GM19240 (cell line): ENCODE data around the gene CDK15.
"Not testable (repeated sequence)": the region's sequence is repeated elsewhere in the genome, so short reads cannot be mapped to it uniquely, and the experiment has no call there.

Source experiments
- DNase-seq: peaks from one replicate; pipeline ENCODE4 v3.0.0; 2011; ENCODE audit warnings: low spot score; ENCODE audit not compliant: insufficient read length

The CDK15 gene

GRCh38 chr2:201806442-201807170, at the start of gene CDK15:
CDK15 (plus strand) TSS chr2:201806537; CDS start chr2:201806665, 128 bp downstream.
- no peak for DNase-seq

GRCh38 chr2:201758234-201758633, 48.1 kb upstream of the CDK15 start:
- no peak for DNase-seq

DNA sequence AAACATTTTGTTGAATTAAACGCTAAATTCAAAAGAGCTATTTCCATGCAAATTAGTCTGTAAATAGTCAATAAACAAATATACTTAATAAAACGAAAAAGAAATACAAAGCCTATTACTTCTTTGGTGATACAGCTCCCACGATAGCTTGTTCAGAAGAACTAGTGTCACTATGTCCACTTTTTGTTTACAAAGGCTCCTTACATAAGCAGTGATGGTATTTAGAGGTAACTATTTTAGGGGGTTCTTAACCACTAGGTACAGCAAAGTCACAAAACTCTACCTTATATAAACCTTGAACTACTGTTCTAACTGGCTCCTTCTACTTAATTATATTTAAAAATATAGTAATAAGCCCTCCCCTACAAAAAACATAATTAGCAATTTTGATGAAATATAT, 47.5 kb upstream of the CDK15 start:
- DNase-seq: no peak

- DNase-seq: no peak
These were observed 46.8 kb upstream of the CDK15 start for GRCh38 chr2:201759567-201759966.

- DNase-seq: no peak
These were observed 45.2 kb upstream of the CDK15 start for GRCh38 chr2:201761101-201761500.

GRCh38 chr2:201764469-201764868, 41.9 kb upstream of the CDK15 start:
- not testable (repeated sequence) for DNase-seq

DNA sequence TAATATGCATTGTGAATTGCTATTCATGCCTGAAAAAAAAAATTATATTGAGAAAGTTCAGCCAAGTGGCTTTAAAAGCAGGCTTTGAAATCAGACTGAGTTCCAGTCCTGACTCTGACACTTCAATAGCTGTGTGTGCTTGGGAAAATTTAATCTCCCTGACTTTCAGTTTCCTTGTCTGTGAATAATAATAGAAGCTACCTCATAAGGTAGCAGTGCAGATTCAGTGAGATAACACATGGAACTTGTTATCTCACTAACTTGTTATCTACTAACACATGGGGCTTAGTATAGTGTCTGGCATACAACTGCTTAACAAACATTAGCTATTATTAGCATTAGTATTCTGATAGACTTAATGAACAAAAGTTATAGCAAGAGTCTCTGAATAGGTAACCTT, 40.5 kb upstream of the CDK15 start:
- DNase-seq: no peak

- DNase-seq: no peak
These were observed 37.4 kb upstream of the CDK15 start for GRCh38 chr2:201768918-201769317.

- no peak for DNase-seq
These were observed 36.5 kb upstream of the CDK15 start for GRCh38 chr2:201769666-201770373.

- no peak for DNase-seq
These were observed 32.3 kb upstream of the CDK15 start for GRCh38 chr2:201773990-201774389.

DNA sequence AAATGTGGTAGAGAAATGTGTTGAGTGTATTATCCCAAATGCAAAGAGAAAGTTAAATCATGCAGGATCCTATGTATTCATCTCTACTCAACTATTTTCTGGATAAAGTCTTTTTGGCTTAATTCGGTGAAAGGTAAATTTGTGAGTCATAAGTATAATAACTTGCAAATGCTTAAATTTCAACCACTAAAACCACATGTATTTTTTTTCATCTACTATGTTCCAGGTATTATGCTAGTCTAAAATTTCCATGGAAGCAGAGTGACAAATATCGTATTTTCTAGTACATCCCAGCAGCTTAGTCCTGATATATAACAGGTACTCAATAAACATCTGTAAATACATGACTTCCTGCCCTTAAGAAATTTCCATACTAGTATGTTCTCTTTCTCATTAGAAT, 31.8 kb upstream of the CDK15 start:
- no peak for DNase-seq

- no peak for DNase-seq
These were observed 31.0 kb upstream of the CDK15 start for GRCh38 chr2:201775326-201775725.

- no peak for DNase-seq
These were observed 29.3 kb upstream of the CDK15 start for GRCh38 chr2:201777043-201777442.

DNA sequence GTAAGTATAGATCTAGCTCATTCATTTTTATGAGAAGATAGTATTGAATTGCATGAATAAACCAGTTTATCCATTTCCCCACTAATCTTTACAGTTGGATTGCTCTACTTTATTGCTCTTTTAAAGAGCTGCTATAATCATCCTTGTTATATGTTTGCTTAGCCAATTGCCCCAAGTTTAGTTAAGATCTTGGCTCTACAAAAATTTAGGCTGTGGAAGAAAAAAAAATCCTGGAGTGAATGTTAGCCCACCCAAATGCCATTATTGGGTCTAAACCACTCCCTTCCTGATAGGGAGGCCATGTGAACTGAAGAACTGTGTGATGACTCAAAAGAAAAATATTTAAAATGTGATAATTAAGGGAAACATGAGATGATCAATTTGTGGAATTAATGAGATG, 28.5 kb upstream of the CDK15 start:
- no peak for DNase-seq

DNA sequence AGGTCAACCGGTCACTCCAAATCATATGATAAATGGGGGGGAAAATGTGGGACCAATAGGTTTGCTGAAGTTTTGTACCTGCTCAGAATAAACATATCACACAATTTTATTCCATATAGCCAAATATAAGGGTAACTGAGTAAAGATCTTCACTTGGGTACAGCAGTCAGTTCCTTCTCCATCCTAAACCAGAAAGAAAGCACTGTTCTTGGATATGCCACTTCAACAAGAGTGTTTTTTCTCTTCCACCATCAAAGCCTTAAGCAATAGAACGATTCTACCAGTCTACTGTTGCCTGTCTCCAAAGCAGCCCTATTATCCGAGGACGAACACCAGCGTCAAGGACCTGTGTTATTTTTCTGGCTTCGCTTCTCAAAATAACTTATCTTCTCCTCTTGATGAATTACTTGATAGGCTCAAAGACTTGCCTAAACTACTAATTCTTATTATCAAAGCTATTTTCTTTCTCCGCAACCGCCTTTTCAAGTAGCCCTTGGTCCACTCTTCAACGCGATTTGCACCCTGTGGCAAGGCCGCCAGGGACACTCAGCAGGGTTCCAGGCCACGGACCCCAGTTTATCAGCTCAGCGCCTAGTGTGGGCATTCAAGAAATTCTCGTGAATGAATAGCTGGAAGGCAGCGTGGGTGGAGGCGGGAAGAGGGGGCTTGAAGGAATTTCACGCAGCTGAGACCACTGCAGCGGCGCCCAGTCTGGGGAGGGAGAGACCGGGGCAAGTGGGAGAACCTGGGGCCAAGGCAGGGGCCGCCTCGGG, 26.2 kb upstream of the CDK15 start:
- DNase-seq: no peak

GRCh38 chr2:201780674-201781493, 25.5 kb upstream of the CDK15 start, which contains the start of gene ALS2:
ALS2 (minus strand) TSS chr2:201780933; CDS start chr2:201768885, 12,048 bp downstream.
- DNase-seq: peak; percentile 80

GRCh38 chr2:201781557-201782051, 24.7 kb upstream of the CDK15 start:
- no peak for DNase-seq

- no peak for DNase-seq
These were observed 21.8 kb upstream of the CDK15 start for GRCh38 chr2:201784563-201784962.

DNA sequence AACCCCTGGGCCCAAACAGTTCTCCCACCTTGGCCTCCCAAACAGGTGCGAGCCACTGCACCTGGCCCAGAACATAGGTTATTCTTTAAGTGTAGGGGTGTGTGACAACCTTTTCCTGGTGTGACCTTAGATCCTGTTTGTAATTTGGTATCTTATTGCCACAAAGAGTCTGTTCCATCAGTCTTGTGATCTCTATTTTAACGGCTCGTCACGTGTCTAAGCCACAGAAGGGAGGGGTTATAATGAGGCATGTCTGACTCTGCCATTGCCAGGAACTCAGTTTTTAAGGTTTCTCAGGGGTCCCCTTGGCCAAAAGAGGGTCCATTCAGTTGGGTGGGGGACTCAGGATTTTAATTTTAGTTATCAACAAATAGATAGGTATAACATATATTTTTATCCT, 21.2 kb upstream of the CDK15 start:
- DNase-seq: no peak

- DNase-seq: no peak
These were observed 19.9 kb upstream of the CDK15 start for GRCh38 chr2:201786471-201786870.

- DNase-seq: no peak
These were observed 18.0 kb upstream of the CDK15 start for GRCh38 chr2:201788371-201788770.
